GM12878 (cell line): Measurements from ENCODE around the gene NAALAD2. TPM values are rescaled to one million over a fixed set of nuclear protein-coding genes. Genes with fewer than 3 reads are reported as not detected.

ENCODE experiments used
- ATAC-seq: fragments of 200-7000 bp; cut with Tn5 transposase; 3 replicates; pipeline ENCODE4 v1.9.1; 2020; ENCODE audit warnings: mild to moderate bottlenecking, moderate library complexity
- BruUV-seq: library from RNA; stranded (reverse); fragments of 400-500 nt; replicated peaks from 2 replicates; lab custom pipeline; 2021; lab: Mats Ljungman, UMichigan
- CTCF ChIA-PET: fragments of 300-600 bp; sonication (Branson Sonifier 250); formaldehyde crosslinking; extraction: SDS; loops from one replicate; lab custom pipeline; 2021; ENCODE audit warnings: inconsistent platforms; lab: Yijun Ruan, JAX
- POLR2A ChIA-PET: fragments of 350-600 bp; formaldehyde crosslinking; extraction: SDS; loops from one replicate; lab custom pipeline; 2021; ENCODE audit warnings: inconsistent platforms; lab: Charles Lee
- RAD21 ChIA-PET: fragments of 300-600 bp; sonication (Branson Sonifier 250); formaldehyde crosslinking; loops from one replicate; lab custom pipeline; 2023; ENCODE audit warnings: antibody characterized with exemption; ENCODE audit not compliant: unreplicated experiment; lab: Charles Lee
- SMC1A ChIA-PET: fragments of 300-600 bp; sonication (Branson Sonifier 250); formaldehyde crosslinking; loops from one replicate; lab custom pipeline; 2023; ENCODE audit not compliant: unreplicated experiment, uncharacterized antibody; lab: Charles Lee
- DNase-seq: peaks from one replicate; pipeline ENCODE4 v3.0.0-alpha.2; 2011; ENCODE audit warnings: low read depth, low spot score
- FAIRE-seq: peaks from 3 replicates; lab custom pipeline; 2011; peaks lifted over from hg19 to GRCh38; lab: Jason Lieb, UNC
- H2AFZ ChIP-seq: 2 replicates; pipeline ENCODE4 v1.6.0; 2011; ENCODE audit warnings: low read depth, low read length, control low read depth; ENCODE audit not compliant: control insufficient read depth
- H3K27ac ChIP-seq: 2 replicates; pipeline ENCODE4 v1.5.1; 2011; ENCODE audit warnings: control low read depth; ENCODE audit not compliant: control insufficient read depth, insufficient read depth
- H3K27me3 ChIP-seq, 2 experiments: replicated peaks in 1 of 2; 2 replicates each; pipeline versions ENCODE4 v1.6.0 to v1.6.1; 2011; ENCODE audit warnings: low read length in 1 of 2; ENCODE audit not compliant: control insufficient read depth in 2 of 2, insufficient read depth in 2 of 2
- H3K36me3 ChIP-seq, 2 experiments: 2 replicates each; pipeline ENCODE4 v1.5.1; 2011; ENCODE audit warnings: low read length in 1 of 2; ENCODE audit not compliant: control insufficient read depth in 2 of 2, insufficient read depth in 2 of 2
- H3K4me1 ChIP-seq: 2 replicates; pipeline ENCODE4 v1.6.1; 2011; ENCODE audit warnings: mild to moderate bottlenecking, low read length, moderate library complexity, mixed read lengths; ENCODE audit not compliant: control insufficient read depth, insufficient read depth
- H3K4me2 ChIP-seq: 2 replicates; pipeline ENCODE4 v1.6.0; 2011; ENCODE audit warnings: control low read depth; ENCODE audit not compliant: control insufficient read depth, insufficient read depth
- H3K4me3 ChIP-seq: fragments of 200-600 bp; sonication (generic); 2 replicates; pipeline ENCODE4 v1.5.1; 2016
- H3K79me2 ChIP-seq: 2 replicates; pipeline ENCODE4 v1.6.0; 2011; ENCODE audit warnings: low read length; ENCODE audit not compliant: control insufficient read depth, insufficient read depth
- H3K9ac ChIP-seq: 2 replicates; pipeline ENCODE4 v1.8.0; 2011; ENCODE audit warnings: low read length, control low read depth, mixed read lengths; ENCODE audit not compliant: control insufficient read depth, insufficient read depth
- H3K9me3 ChIP-seq: replicated peaks from 3 replicates; pipeline ENCODE4 v1.5.1; 2011; ENCODE audit warnings: mild to moderate bottlenecking, low read length; ENCODE audit not compliant: control insufficient read depth, insufficient read depth
- H4K20me1 ChIP-seq: 2 replicates; pipeline ENCODE4 v1.6.0; 2011; ENCODE audit not compliant: control insufficient read depth, insufficient read depth
- BRCA1 ChIP-seq: IDR thresholded peaks from 2 replicates; pipeline ENCODE4 v1.6.1; 2011; ENCODE audit warnings: low read depth, low read length, improper control_type of control experiment
- EED ChIP-seq: sonication (generic); IDR thresholded peaks from 2 replicates; pipeline ENCODE4 v1.6.1; 2016; ENCODE audit warnings: antibody characterized with exemption, low read depth
- HDAC6 ChIP-seq: fragments of 200-600 bp; sonication (generic); IDR thresholded peaks from one replicate; pipeline ENCODE4 v1.8.0; 2017; ENCODE audit warnings: antibody characterized with exemption; ENCODE audit not compliant: unreplicated experiment
- HDGF ChIP-seq: fragments of 450-650 bp; IDR thresholded peaks from 2 replicates; pipeline ENCODE4 v1.6.1; 2016; ENCODE audit warnings: antibody characterized with exemption
- PML ChIP-seq: IDR thresholded peaks from 2 replicates; pipeline ENCODE4 v1.6.1; 2012; ENCODE audit warnings: low read length, inconsistent platforms
- RBBP5 ChIP-seq: fragments of 200-600 bp; sonication (generic); conservative IDR thresholded peaks from 2 replicates; pipeline ENCODE4 v1.6.1; 2016
- RELA ChIP-seq: fragments of 450-650 bp; IDR thresholded peaks from 2 replicates; pipeline ENCODE4 v1.8.0; 2014; ENCODE audit warnings: borderline replicate concordance; ENCODE audit not compliant: partially characterized antibody
- SMAD1 ChIP-seq: fragments of 450-650 bp; IDR thresholded peaks from 2 replicates; pipeline ENCODE4 v1.6.1; 2018; ENCODE audit warnings: mild to moderate bottlenecking, low read depth; ENCODE audit not compliant: partially characterized antibody
- SREBF2 ChIP-seq: IDR thresholded peaks from 2 replicates; pipeline ENCODE4 v1.6.1; 2012; ENCODE audit warnings: mild to moderate bottlenecking, low read length
- STAT3 ChIP-seq: IDR thresholded peaks from 2 replicates; pipeline ENCODE4 v1.6.1; 2011; ENCODE audit warnings: low read depth, low read length, improper control_type of control experiment
- SUPT20H ChIP-seq: IDR thresholded peaks from 2 replicates; pipeline ENCODE4 v1.6.1; 2011; ENCODE audit warnings: low read depth, mild to moderate bottlenecking, low read length, moderate library complexity, borderline replicate concordance; ENCODE audit not compliant: control insufficient read depth
- ZBED1 ChIP-seq: IDR thresholded peaks from 2 replicates; pipeline ENCODE4 v1.6.1; 2016; ENCODE audit warnings: borderline replicate concordance
- ZNF217 ChIP-seq: fragments of 450-650 bp; IDR thresholded peaks from 2 replicates; pipeline ENCODE4 v1.6.1; 2017; ENCODE audit warnings: antibody characterized with exemption, mild to moderate bottlenecking
- ZNF687 ChIP-seq: fragments of 450-650 bp; IDR thresholded peaks from 2 replicates; pipeline ENCODE4 v1.6.1; 2017; ENCODE audit warnings: mild to moderate bottlenecking, moderate library complexity
- WGBS: methylation state at CpG from one replicate; pipeline ENCODE4 v1.1.6; 2016; ENCODE audit warnings: low lambda C conversion rate; ENCODE audit not compliant: insufficient replicate concordance, insufficient coverage; ENCODE audit errors: missing lambda C conversion rate; 5-methylcytosine and 5-hydroxymethylcytosine counted together
- in situ Hi-C: fragments of 300-500 bp; cut with MboI; formaldehyde crosslinking; loops from 9 replicates; pipeline ENCODE4 v1.14.3; 2018; ENCODE audit warnings: mixed read lengths
- intact Hi-C: fragments of 100-400 bp; cut with micrococcal nuclease; formaldehyde crosslinking; loops from one replicate; pipeline ENCODE4 v1.14.2; 2022; ENCODE audit not compliant: unreplicated experiment
- polyA plus RNA-seq, 11 experiments: library from polyadenylated mRNA; depleted of rRNA in 4 of 11; unstranded in 6 of 11; stranded (reverse) in 5 of 11; fragments of >200 nt; fragmentation: Nextera tagmentation in 4 of 11; fragmentation: Illumina TruSeq in 1 of 11; extraction: Ambion mirVana in 4 of 11; extraction: Trizol in 1 of 11; gene quantifications; 1 replicate in 1 of 11; 2 replicates in 10 of 11; pipeline versions ENCODE4 v1.2.1 to v1.2.3, GENCODE V29; 2011 to 2016; ENCODE audit warnings: inconsistent platforms in 2 of 11, missing spikeins in 2 of 11, low read depth in 1 of 11
- total RNA-seq, 4 experiments: library from RNA; depleted of rRNA in 3 of 4; stranded (reverse); fragments of >200 nt in 3 of 4; fragmentation: Illumina TruSeq in 1 of 4; extraction: Trizol in 1 of 4; gene quantifications; 2 replicates each; pipeline versions ENCODE4 v1.2.1 to v1.2.3, GENCODE V29; 2013 to 2021
- TF ChIP-seq, protein P1 (sequence below): IDR thresholded peaks from 2 replicates; pipeline ENCODE4 v1.6.1; 2012; ENCODE audit warnings: low read depth, low read length, improper control_type of control experiment
- TF ChIP-seq, protein P2 (sequence below): IDR thresholded peaks from 2 replicates; pipeline ENCODE4 v1.6.1; 2011; ENCODE audit warnings: borderline replicate concordance, low read depth, mild to moderate bottlenecking, moderate library complexity, low read length; ENCODE audit not compliant: insufficient read depth, poor library complexity, severe bottlenecking
- TF ChIP-seq, protein P3 (sequence below): IDR thresholded peaks from 2 replicates; pipeline ENCODE4 v1.6.1; 2012; ENCODE audit warnings: mild to moderate bottlenecking, low read depth, low read length

Gene NAALAD2
- total and polyA plus RNA-seq, 10 of the 15 experiments (the other 5 are each of a cell fraction or from before 2014, with no cell fraction given) = 0.05 to 0.24 (median 0.11) TPM; not detected in 5

DNA sequence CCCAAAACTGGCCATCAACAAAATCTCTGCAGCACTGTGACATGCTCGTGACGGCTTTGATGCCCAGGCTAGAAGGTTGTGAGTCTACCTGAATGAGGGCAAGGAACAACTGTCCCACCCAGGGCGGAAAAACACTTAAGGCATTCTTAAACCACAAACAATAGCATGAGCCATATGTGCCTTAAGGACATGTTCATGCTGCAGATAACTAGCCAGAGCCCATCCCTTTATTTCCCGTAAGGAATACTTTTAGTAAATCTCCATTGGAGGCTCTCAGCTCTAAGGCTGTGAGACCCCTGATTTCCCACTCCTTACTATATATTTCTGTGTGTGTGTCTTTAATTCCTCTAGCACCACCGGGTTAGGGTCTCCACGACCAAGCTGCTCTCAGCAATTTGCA, 85.0 kb downstream of the NAALAD2 start:
- H4K20me1 ChIP-seq = peaks cover 4% of the 10 kb centered on the region; the same call in 1 of the 2 replicates
- no peaks in the 10 kb centered on the region for H3K9me3 ChIP-seq
- 80% methylated on average over 6 of the region's 6 CpGs for WGBS
- in situ Hi-C loops (no loop called here), intact Hi-C loops (no loop called here)
- POLR2A ChIA-PET = no interaction called here
- no peak overlapping the region for H3K9ac ChIP-seq
- RAD21 ChIA-PET = interaction anchor here (2.8 kb wide), 1 partner anchor 15 kb away, joined by 9 read pairs; no protein-coding TSS in a partner anchor
- TF ChIP-seq PML = no peak
- no peak for TF ChIP-seq ZNF217
- no peak for TF ChIP-seq HDAC6
- TF ChIP-seq RELA = no peak
- TF ChIP-seq EED = no peak
- TF ChIP-seq SMAD1 = no peak
- TF ChIP-seq BRCA1 = no peak
- no peak for TF ChIP-seq RBBP5
- TF ChIP-seq SUPT20H = no peak
- TF ChIP-seq, protein P1, sequence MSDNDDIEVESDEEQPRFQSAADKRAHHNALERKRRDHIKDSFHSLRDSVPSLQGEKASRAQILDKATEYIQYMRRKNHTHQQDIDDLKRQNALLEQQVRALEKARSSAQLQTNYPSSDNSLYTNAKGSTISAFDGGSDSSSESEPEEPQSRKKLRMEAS = no peak
- TF ChIP-seq STAT3 = no peak
- TF ChIP-seq, protein P2, sequence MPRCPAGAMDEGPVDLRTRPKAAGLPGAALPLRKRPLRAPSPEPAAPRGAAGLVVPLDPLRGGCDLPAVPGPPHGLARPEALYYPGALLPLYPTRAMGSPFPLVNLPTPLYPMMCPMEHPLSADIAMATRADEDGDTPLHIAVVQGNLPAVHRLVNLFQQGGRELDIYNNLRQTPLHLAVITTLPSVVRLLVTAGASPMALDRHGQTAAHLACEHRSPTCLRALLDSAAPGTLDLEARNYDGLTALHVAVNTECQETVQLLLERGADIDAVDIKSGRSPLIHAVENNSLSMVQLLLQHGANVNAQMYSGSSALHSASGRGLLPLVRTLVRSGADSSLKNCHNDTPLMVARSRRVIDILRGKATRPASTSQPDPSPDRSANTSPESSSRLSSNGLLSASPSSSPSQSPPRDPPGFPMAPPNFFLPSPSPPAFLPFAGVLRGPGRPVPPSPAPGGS = no peak
- no peak for TF ChIP-seq ZNF687
- no peak for TF ChIP-seq HDGF
- TF ChIP-seq, protein P3, sequence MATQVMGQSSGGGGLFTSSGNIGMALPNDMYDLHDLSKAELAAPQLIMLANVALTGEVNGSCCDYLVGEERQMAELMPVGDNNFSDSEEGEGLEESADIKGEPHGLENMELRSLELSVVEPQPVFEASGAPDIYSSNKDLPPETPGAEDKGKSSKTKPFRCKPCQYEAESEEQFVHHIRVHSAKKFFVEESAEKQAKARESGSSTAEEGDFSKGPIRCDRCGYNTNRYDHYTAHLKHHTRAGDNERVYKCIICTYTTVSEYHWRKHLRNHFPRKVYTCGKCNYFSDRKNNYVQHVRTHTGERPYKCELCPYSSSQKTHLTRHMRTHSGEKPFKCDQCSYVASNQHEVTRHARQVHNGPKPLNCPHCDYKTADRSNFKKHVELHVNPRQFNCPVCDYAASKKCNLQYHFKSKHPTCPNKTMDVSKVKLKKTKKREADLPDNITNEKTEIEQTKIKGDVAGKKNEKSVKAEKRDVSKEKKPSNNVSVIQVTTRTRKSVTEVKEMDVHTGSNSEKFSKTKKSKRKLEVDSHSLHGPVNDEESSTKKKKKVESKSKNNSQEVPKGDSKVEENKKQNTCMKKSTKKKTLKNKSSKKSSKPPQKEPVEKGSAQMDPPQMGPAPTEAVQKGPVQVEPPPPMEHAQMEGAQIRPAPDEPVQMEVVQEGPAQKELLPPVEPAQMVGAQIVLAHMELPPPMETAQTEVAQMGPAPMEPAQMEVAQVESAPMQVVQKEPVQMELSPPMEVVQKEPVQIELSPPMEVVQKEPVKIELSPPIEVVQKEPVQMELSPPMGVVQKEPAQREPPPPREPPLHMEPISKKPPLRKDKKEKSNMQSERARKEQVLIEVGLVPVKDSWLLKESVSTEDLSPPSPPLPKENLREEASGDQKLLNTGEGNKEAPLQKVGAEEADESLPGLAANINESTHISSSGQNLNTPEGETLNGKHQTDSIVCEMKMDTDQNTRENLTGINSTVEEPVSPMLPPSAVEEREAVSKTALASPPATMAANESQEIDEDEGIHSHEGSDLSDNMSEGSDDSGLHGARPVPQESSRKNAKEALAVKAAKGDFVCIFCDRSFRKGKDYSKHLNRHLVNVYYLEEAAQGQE = no peak
- TF ChIP-seq ZBED1 = no peak
- no peak for TF ChIP-seq SREBF2
- H3K4me2 ChIP-seq = peak overlapping the region; percentile 23
- 0 out of 2 replicates have a peak, but pooled peaks cover 4% of the 10 kb centered on the region for H3K4me1 ChIP-seq
- ATAC-seq = no peak
- FAIRE-seq = no peak
- CTCF ChIA-PET = interaction anchor here (7.7 kb wide), 1 partner anchor 15 kb away, joined by 67 read pairs; no protein-coding TSS in a partner anchor
- H3K27me3 ChIP-seq = no peaks in the 10 kb centered on the region
- DNase-seq = no peak
- H3K36me3 ChIP-seq = no peaks in the 10 kb centered on the region
- SMC1A ChIA-PET = interaction anchor here (1.2 kb wide), 1 partner anchor 13 kb away, joined by 3 read pairs; no protein-coding TSS in a partner anchor
- H3K27ac ChIP-seq = peak overlapping the region; percentile 9; the same call in 1 of the 2 replicates
- H2AFZ ChIP-seq = no peak overlapping the region
- H3K79me2 ChIP-seq = peaks cover 81% of the 10 kb centered on the region
- H3K4me3 ChIP-seq = peak overlapping the region; percentile 87
- no TSS peak for BruUV-seq
